ENCODE measurements around the gene KRT15.

The KRT15 gene

GRCh38 chr17:41489531-41489930 is 29.2 kb downstream of the KRT15 start, which contains the start of gene KRT36:
TSS of gene KRT36 (minus strand) at chr17:41489910. CDS start at chr17:41489864, 46 bp downstream.
- DNase-seq (ENCODE audit: low read depth): no peak

DNA sequence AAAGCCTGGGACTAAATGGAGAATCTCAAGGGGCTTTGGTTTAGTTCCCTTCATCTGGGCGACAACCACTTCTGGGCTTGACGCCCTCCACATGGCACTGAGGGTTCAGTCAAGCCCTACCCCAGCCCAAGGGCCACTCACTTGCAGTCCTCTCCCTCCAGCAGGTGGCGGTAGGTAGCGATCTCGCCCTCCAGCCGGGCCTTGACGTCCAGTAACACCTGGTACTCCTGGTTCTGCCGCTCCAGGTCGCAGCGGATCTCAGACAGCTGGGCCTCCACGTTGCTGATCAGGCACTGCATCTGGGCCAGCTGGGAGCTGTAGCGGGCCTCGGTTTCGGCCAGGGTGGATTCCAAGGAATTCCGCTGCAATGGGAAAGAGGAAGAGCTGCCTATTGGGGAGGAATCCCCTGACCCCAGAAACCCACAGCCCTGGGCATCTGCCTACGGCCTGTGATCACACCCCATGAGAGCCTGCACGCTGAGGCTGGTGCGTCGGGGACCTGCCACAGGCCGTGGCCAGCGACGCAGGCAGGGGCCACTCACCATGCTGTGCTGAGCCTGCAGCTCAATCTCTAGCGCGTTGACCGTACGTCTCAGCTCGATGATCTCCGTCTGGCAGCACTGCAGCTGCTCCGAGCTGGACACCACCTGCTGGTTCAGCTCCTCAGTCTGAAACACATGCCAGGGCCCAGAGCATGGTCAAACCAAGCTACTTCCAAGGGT is 31.7 kb downstream of the KRT15 start:
- DNase-seq (ENCODE audit: low read depth): no peak
- TF ChIP-seq CTCF (IDR thresholded peaks at IDR 0.05; ENCODE audit: low read depth, low read length, missing control alignments): peak; percentile 79
- no peak overlapping the region for H3K4me3 ChIP-seq (ENCODE audit: low read depth, low read length)

More at GRCh38 chr17:41489531-41489930, 29.2 kb downstream of the KRT15 start, which contains the start of gene KRT36:
- no peak for TF ChIP-seq CTCF (IDR thresholded peaks at IDR 0.05; ENCODE audit: low read depth, low read length, missing control alignments)
- no peak within 1 kb of the TSS for H3K4me3 ChIP-seq (ENCODE audit: low read depth, low read length)

DNA sequence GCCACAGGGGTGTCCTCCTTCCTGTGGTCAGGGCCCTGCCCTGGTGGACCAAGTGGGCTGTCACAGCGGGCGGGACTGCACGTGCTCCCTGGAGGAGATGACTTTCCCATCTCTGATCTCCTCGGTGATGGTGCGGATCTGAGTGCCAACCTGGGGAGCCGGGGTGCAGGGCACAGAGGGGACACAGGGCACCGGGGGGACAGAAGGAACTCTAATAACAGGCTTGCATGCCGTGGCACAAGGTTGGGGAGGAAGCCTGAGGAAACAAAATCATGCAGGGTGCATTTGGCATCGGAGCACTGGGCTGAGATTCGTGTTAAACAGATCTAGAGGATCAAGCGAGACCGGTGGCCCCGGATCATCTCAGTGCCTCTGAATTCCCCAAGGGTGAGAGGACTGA is 32.4 kb downstream of the KRT15 start:
- no peak for TF ChIP-seq CTCF (IDR thresholded peaks at IDR 0.05; ENCODE audit: low read depth, low read length, missing control alignments)
- H3K4me3 ChIP-seq (ENCODE audit: low read depth, low read length): no peak overlapping the region
- no peak for DNase-seq (ENCODE audit: low read depth)

DNA sequence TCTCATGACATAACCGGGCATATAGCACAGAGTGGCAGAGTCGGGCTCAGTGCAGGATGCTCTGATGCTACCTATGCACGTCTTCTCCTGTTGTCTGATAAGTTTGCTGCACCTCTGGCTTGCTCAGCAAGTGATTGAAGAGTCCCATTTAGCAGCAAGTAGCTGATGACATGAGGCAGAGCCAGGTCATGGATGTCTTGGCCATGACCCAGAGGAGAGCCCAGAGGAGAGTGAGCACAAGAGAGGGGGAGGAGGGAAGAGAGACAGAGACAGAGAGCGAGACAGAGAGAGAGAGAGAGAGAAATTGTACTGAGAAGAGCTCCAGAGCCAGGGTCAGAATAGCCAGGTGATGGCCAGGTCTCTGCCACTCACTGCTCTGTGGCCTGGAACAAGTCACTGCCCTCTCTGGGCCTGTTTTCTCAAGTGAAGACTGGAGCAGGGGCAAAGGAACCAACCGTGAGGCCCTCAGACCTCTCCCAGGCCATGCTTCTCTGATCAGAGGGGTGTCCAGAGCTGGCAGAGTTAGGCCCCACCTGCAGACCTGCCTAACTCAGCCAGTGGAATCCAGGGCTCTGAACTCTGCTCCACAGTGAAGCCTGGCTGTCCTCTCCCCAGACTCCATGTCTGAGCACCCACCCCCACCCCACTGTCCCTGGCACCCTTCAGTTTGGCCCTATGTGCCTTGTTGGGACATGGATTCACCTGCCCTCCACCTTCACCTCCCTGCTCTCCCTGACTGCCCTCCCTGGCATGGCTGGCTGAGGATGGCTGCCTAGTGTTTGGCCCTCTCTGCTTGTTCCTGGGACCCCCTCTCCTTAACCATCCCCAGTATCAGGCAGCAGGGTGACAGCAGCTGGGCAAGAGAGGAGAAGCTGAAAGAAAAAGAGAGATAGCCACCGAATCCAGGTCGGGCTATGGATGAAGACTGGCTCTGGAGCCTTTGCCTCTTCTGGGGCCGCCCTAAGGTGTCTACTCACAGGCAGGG is 33.5 kb downstream of the KRT15 start:
- no peak for TF ChIP-seq CTCF (IDR thresholded peaks at IDR 0.05; ENCODE audit: low read depth, low read length, missing control alignments)

DNA sequence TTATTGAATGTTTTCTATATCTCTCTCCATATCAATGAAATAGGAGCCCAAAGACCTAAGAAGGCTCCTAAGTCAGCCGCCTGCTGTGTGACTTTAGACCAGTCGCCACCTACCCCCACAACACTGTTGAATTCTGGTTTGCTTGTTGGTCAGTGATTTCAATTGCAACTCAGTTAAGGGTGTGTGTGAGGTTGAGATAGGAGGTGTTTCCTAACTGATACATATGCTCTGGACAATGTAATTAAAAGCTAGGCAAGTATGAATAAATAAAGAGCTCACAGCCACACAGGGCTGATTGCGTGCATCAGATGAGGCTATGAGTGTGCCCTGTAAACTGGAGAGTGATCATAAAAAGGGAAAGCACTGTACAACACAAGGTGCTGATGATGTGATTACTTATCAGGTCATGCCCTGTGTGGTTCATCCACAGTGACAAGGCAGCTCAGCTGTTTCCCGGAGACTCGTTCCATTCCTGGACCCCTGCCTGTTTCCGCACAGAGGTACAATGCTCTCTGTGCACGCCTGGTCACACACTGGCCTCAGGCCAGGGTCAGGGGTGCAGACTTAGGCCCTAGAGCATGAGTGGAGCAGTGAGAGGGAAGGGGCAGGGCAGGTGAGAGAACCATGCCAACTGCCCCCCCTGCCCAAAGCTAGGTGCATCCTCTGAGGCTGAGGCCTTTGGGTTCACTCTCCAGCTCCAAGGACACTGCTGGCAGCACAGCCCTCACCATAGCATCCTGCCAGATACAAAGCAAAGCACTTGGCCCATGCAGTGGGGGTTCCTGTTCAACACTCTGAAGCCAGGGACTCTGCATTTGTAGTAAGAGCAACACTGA is 34.5 kb downstream of the KRT15 start:
- no peak for TF ChIP-seq CTCF (IDR thresholded peaks at IDR 0.05; ENCODE audit: low read depth, low read length, missing control alignments)
- no peak for DNase-seq (ENCODE audit: low read depth)
- H3K4me3 ChIP-seq (ENCODE audit: low read depth, low read length): no peak overlapping the region

More for the DNA sequence above, 33.5 kb downstream of the KRT15 start:
- no peak for DNase-seq (ENCODE audit: low read depth)
- H3K4me3 ChIP-seq (ENCODE audit: low read depth, low read length): no peak overlapping the region

GRCh38 chr17:41483531-41483930 is 35.2 kb downstream of the KRT15 start:
- no peak for DNase-seq (ENCODE audit: low read depth)
- TF ChIP-seq CTCF (IDR thresholded peaks at IDR 0.05; ENCODE audit: low read depth, low read length, missing control alignments): no peak
- no peak overlapping the region for H3K4me3 ChIP-seq (ENCODE audit: low read depth, low read length)

Data from GM12864 (cell line).